Esophagus squamous epithelium (tissue), 4 donors: ENCODE results near the gene TMEM108.

Source experiments
- POLR2A ChIP-seq, 4 donors: fragments of 450-650 bp; IDR thresholded peaks; one replicate each; pipeline ENCODE4 v1.6.1; 2017; ENCODE audit warnings: antibody characterized with exemption in 4 of 4, mild to moderate bottlenecking in 4 of 4, moderate library complexity in 3 of 4
- TF ChIP-seq, protein P1 (sequence below), 6 experiments: fragments of 450-650 bp in 4 of 6; fragments of 200-600 bp in 2 of 6; sonication (generic) in 2 of 6; IDR thresholded peaks; one replicate each; pipeline ENCODE4 v1.5.1; 2016 to 2019; ENCODE audit warnings: antibody characterized with exemption in 6 of 6, mild to moderate bottlenecking in 4 of 6, moderate library complexity in 4 of 6

DNA sequence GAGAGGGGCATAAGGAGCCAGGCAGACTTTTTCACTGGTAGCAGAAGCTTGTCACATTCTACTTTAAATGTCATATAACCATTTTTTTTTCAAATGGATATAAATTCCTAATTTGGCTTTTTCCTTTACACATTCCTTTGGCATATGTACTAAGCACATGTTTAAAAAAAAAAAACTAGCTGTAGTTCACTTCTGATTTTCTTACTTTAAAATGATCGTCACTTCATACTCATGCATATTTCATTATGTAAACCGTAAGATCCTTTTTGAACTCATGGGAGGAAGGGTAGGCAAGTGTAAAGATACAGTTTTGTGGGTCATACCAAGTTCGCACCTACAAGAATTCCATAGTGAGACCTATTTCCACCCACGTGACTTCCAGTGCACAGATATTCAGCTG is 316.5 kb downstream of the TMEM108 start:
- TF ChIP-seq, protein P1, sequence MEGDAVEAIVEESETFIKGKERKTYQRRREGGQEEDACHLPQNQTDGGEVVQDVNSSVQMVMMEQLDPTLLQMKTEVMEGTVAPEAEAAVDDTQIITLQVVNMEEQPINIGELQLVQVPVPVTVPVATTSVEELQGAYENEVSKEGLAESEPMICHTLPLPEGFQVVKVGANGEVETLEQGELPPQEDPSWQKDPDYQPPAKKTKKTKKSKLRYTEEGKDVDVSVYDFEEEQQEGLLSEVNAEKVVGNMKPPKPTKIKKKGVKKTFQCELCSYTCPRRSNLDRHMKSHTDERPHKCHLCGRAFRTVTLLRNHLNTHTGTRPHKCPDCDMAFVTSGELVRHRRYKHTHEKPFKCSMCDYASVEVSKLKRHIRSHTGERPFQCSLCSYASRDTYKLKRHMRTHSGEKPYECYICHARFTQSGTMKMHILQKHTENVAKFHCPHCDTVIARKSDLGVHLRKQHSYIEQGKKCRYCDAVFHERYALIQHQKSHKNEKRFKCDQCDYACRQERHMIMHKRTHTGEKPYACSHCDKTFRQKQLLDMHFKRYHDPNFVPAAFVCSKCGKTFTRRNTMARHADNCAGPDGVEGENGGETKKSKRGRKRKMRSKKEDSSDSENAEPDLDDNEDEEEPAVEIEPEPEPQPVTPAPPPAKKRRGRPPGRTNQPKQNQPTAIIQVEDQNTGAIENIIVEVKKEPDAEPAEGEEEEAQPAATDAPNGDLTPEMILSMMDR (IDR thresholded peaks at IDR 0.05), result no peak
- TF ChIP-seq POLR2A (IDR thresholded peaks at IDR 0.05), result no peak
